WTC11 (cell line): ENCODE data around the gene BPTF. TPM values are rescaled to one million over a fixed set of nuclear protein-coding genes. Genes with fewer than 3 reads are reported as not detected.

Source experiments
- ATAC-seq: fragments of 200-7000 bp; cut with Tn5 transposase; 2 replicates; pipeline ENCODE4 v1.10.0; 2021; ENCODE audit warnings: mild to moderate bottlenecking, moderate library complexity
- CTCF ChIA-PET: fragments of 300-600 bp; sonication (Branson Sonifier 250); formaldehyde crosslinking; loops from one replicate; lab custom pipeline; 2021; ENCODE audit warnings: antibody characterized with exemption; lab: Charles Lee
- POLR2A ChIA-PET: fragments of 350-600 bp; sonication (Branson Sonifier 250); formaldehyde crosslinking; loops from one replicate; lab custom pipeline; 2021; ENCODE audit warnings: antibody characterized with exemption; lab: Charles Lee
- DNase-seq: peaks from one replicate; pipeline ENCODE4 v3.0.0; 2021; ENCODE audit warnings: low spot score
- H3K27ac Mint-ChIP-seq: 2 replicates; pipeline ENCODE4 v1.8.0; 2021; ENCODE audit warnings: mixed read lengths
- H3K27me3 Mint-ChIP-seq: 2 replicates; pipeline ENCODE4 v1.8.0; 2021; ENCODE audit warnings: low read depth, mild to moderate bottlenecking, moderate library complexity, mixed read lengths
- H3K36me3 Mint-ChIP-seq: 2 replicates; pipeline ENCODE4 v1.8.0; 2021; ENCODE audit warnings: mixed read lengths
- H3K4me1 Mint-ChIP-seq: 2 replicates; pipeline ENCODE4 v1.8.0; 2022; ENCODE audit warnings: mixed read lengths
- H3K4me3 Mint-ChIP-seq: 2 replicates; pipeline ENCODE4 v1.8.0; 2021; ENCODE audit warnings: mild to moderate bottlenecking, moderate library complexity, mixed read lengths
- H3K9me3 Mint-ChIP-seq: 2 replicates; pipeline ENCODE4 v1.8.0; 2021; ENCODE audit warnings: mixed read lengths
- ELF4 ChIP-seq: sonication (generic); formaldehyde crosslinking; IDR thresholded peaks from 2 replicates; pipeline ENCODE4 v1.8.1; 2022; ENCODE audit warnings: low read depth, mild to moderate bottlenecking, moderate library complexity, missing genetic modification reagents
- ETV6 ChIP-seq: sonication (generic); formaldehyde crosslinking; IDR thresholded peaks from 2 replicates; pipeline ENCODE4 v1.8.1; 2022; ENCODE audit warnings: mild to moderate bottlenecking, missing genetic modification reagents
- FOXP1 ChIP-seq: sonication (generic); formaldehyde crosslinking; IDR thresholded peaks from 2 replicates; pipeline ENCODE4 v1.8.0; 2022; ENCODE audit warnings: missing genetic modification reagents, mild to moderate bottlenecking, moderate library complexity, borderline replicate concordance
- JUN ChIP-seq: sonication (generic); formaldehyde crosslinking; IDR thresholded peaks from 2 replicates; pipeline ENCODE4 v1.8.0; 2023; ENCODE audit warnings: mild to moderate bottlenecking, missing genetic modification reagents
- MXD4 ChIP-seq: fragments of 250-450 bp; sonication (Bioruptor Pico); IDR thresholded peaks from 2 replicates; pipeline ENCODE4 v1.8.0; 2021; ENCODE audit warnings: mild to moderate bottlenecking, moderate library complexity, borderline replicate concordance
- NR3C1 ChIP-seq: sonication (generic); formaldehyde crosslinking; conservative IDR thresholded peaks from 2 replicates; pipeline ENCODE4 v1.8.1; 2023; ENCODE audit warnings: low read depth, mild to moderate bottlenecking, missing genetic modification reagents
- RELA ChIP-seq: sonication (generic); formaldehyde crosslinking; IDR thresholded peaks from 2 replicates; pipeline ENCODE4 v1.8.1; 2022; ENCODE audit warnings: missing genetic modification reagents, mild to moderate bottlenecking, borderline replicate concordance
- ZNF121 ChIP-seq: sonication (generic); formaldehyde crosslinking; IDR thresholded peaks from 2 replicates; pipeline ENCODE4 v1.8.0; 2023; ENCODE audit warnings: missing genetic modification reagents
- ZNF671 ChIP-seq: fragments of 250-450 bp; sonication (Bioruptor Pico); IDR thresholded peaks from 2 replicates; pipeline ENCODE4 v1.8.0; 2021; ENCODE audit warnings: mild to moderate bottlenecking
- total RNA-seq: library from RNA; stranded (reverse); gene quantifications from 3 replicates; pipeline ENCODE4 v1.2.3, GENCODE V29; 2021
- TF ChIP-seq, protein P1 (sequence below): sonication (generic); formaldehyde crosslinking; IDR thresholded peaks from 2 replicates; pipeline ENCODE4 v1.8.0; 2022; ENCODE audit warnings: mild to moderate bottlenecking, missing genetic modification reagents
- TF ChIP-seq, protein P2 (sequence below): sonication (generic); formaldehyde crosslinking; IDR thresholded peaks from 2 replicates; pipeline ENCODE4 v1.8.1; 2023; ENCODE audit warnings: mild to moderate bottlenecking, missing genetic modification reagents, borderline replicate concordance
- TF ChIP-seq, protein P3 (sequence below): sonication (generic); formaldehyde crosslinking; IDR thresholded peaks from 2 replicates; pipeline ENCODE4 v1.8.0; 2023; ENCODE audit warnings: missing genetic modification reagents
- TF ChIP-seq, protein P4 (sequence below): fragments of 250-450 bp; sonication (Bioruptor Pico); IDR thresholded peaks from 2 replicates; pipeline ENCODE4 v1.9.0; 2021; ENCODE audit warnings: mild to moderate bottlenecking
- TF ChIP-seq, protein P5 (sequence below): fragments of 250-450 bp; sonication (Bioruptor Pico); IDR thresholded peaks from 2 replicates; pipeline ENCODE4 v1.9.0; 2021; ENCODE audit warnings: moderate library complexity, mild to moderate bottlenecking, inconsistent platforms, borderline replicate concordance
- TF ChIP-seq, protein P6 (sequence below): sonication (generic); formaldehyde crosslinking; IDR thresholded peaks from 2 replicates; pipeline ENCODE4 v1.8.1; 2023; ENCODE audit warnings: mild to moderate bottlenecking, moderate library complexity, missing genetic modification reagents

BPTF gene
- total RNA-seq, 1 experiment from 2014 or later = 178 TPM

DNA sequence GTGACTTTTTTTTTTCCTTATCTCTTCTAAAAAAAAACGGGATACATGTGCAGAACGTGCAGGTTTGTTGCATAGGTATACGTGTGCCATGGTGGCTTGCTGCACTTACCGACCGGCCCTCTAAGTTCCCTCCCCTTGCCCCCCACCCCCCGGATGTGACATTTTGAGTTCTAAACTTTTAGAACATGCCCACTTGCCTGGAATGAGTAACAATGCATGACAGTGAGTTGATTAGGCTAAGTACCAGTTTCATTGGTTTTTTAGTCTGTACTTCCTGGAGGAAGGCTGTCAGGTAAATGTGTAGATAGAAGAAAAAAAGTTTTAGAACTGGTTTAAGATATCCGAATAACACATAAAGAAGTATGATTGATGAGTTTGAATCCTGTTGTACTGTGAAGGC is 4.0 kb downstream of the BPTF start:
- no peaks in the 10 kb centered on the region; the same call in 1 of the 2 replicates for H3K27me3 Mint-ChIP-seq
- CTCF ChIA-PET = interaction anchor here (2.6 kb wide), 1 partner anchor 28 kb away, joined by 8 read pairs; no protein-coding TSS in a partner anchor
- ATAC-seq = no peak
- peak overlapping the region; percentile 98 for H3K4me3 Mint-ChIP-seq
- H3K9me3 Mint-ChIP-seq = no peaks in the 10 kb centered on the region
- no peak for TF ChIP-seq MXD4
- TF ChIP-seq ZNF121 (CRISPR knock-in tag) = no peak
- no peak for TF ChIP-seq RELA
- no peak for TF ChIP-seq ZNF671 (CRISPR knock-in tag)
- TF ChIP-seq ELF4 (CRISPR knock-in tag) = no peak
- TF ChIP-seq ETV6 (CRISPR knock-in tag) = no peak
- TF ChIP-seq, protein P1, sequence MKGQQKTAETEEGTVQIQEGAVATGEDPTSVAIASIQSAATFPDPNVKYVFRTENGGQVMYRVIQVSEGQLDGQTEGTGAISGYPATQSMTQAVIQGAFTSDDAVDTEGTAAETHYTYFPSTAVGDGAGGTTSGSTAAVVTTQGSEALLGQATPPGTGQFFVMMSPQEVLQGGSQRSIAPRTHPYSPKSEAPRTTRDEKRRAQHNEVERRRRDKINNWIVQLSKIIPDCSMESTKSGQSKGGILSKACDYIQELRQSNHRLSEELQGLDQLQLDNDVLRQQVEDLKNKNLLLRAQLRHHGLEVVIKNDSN (CRISPR knock-in tag) = no peak
- TF ChIP-seq, protein P2, sequence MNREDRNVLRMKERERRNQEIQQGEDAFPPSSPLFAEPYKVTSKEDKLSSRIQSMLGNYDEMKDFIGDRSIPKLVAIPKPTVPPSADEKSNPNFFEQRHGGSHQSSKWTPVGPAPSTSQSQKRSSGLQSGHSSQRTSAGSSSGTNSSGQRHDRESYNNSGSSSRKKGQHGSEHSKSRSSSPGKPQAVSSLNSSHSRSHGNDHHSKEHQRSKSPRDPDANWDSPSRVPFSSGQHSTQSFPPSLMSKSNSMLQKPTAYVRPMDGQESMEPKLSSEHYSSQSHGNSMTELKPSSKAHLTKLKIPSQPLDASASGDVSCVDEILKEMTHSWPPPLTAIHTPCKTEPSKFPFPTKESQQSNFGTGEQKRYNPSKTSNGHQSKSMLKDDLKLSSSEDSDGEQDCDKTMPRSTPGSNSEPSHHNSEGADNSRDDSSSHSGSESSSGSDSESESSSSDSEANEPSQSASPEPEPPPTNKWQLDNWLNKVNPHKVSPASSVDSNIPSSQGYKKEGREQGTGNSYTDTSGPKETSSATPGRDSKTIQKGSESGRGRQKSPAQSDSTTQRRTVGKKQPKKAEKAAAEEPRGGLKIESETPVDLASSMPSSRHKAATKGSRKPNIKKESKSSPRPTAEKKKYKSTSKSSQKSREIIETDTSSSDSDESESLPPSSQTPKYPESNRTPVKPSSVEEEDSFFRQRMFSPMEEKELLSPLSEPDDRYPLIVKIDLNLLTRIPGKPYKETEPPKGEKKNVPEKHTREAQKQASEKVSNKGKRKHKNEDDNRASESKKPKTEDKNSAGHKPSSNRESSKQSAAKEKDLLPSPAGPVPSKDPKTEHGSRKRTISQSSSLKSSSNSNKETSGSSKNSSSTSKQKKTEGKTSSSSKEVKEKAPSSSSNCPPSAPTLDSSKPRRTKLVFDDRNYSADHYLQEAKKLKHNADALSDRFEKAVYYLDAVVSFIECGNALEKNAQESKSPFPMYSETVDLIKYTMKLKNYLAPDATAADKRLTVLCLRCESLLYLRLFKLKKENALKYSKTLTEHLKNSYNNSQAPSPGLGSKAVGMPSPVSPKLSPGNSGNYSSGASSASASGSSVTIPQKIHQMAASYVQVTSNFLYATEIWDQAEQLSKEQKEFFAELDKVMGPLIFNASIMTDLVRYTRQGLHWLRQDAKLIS = no peak
- TF ChIP-seq, protein P3, sequence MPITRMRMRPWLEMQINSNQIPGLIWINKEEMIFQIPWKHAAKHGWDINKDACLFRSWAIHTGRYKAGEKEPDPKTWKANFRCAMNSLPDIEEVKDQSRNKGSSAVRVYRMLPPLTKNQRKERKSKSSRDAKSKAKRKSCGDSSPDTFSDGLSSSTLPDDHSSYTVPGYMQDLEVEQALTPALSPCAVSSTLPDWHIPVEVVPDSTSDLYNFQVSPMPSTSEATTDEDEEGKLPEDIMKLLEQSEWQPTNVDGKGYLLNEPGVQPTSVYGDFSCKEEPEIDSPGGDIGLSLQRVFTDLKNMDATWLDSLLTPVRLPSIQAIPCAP = no peak
- TF ChIP-seq, protein P4, sequence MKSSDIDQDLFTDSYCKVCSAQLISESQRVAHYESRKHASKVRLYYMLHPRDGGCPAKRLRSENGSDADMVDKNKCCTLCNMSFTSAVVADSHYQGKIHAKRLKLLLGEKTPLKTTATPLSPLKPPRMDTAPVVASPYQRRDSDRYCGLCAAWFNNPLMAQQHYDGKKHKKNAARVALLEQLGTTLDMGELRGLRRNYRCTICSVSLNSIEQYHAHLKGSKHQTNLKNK = no peak
- TF ChIP-seq, protein P5, sequence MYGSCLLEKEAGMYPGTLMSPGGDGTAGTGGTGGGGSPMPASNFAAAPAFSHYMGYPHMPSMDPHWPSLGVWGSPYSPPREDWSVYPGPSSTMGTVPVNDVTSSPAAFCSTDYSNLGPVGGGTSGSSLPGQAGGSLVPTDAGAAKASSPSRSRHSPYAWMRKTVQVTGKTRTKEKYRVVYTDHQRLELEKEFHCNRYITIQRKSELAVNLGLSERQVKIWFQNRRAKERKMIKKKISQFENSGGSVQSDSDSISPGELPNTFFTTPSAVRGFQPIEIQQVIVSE (CRISPR knock-in tag) = no peak
- TF ChIP-seq, all 79 proteins: peak for 0
- peaks cover 12% of the 10 kb centered on the region for H3K36me3 Mint-ChIP-seq
- H3K4me1 Mint-ChIP-seq = peaks cover 51% of the 10 kb centered on the region
- POLR2A ChIA-PET = no interaction called here
- DNase-seq = no peak
- 0 out of 2 replicates have a peak overlapping the region, but pooled peaks have one; percentile 78 for H3K27ac Mint-ChIP-seq

DNA sequence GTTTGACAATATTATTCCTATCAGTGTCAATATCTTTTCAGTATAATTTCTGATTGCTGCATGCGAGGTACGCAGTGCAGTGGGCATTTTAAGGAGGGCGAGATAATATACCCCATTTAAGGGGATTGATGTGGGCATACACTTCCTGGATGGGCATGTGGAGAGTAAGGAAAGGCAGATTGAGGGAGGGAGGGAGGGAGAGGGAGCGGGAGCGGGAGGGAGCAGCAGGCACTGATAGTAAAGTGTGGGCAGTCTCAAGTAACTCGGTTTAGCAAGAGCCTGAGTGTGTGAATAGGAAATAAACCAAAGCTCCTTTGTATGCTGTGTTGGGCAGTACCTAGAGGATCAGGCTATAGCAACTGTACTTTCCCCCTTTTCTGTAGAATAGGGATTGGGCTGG is 5.1 kb downstream of the BPTF start:
- Mint-ChIP-seq H3K4me1 (peaks cover 56% of the 10 kb centered on the region), H3K36me3 (peaks cover 12% of the 10 kb centered on the region), H3K27ac (no peak overlapping the region; the same call in 1 of the 2 replicates), H3K9me3 (no peaks in the 10 kb centered on the region), H3K4me3 (peak overlapping the region; percentile 48), H3K27me3 (no peaks in the 10 kb centered on the region)
- no peak for TF ChIP-seq NR3C1 (CRISPR knock-in tag)
- no peak for TF ChIP-seq FOXP1
- TF ChIP-seq, protein P6, sequence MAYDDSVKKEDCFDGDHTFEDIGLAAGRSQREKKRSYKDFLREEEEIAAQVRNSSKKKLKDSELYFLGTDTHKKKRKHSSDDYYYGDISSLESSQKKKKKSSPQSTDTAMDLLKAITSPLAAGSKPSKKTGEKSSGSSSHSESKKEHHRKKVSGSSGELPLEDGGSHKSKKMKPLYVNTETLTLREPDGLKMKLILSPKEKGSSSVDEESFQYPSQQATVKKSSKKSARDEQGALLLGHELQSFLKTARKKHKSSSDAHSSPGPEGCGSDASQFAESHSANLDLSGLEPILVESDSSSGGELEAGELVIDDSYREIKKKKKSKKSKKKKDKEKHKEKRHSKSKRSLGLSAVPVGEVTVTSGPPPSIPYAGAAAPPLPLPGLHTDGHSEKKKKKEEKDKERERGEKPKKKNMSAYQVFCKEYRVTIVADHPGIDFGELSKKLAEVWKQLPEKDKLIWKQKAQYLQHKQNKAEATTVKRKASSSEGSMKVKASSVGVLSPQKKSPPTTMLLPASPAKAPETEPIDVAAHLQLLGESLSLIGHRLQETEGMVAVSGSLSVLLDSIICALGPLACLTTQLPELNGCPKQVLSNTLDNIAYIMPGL = no peak
- TF ChIP-seq JUN (CRISPR knock-in tag) = no peak
- ATAC-seq (peak; percentile 22), DNase-seq (no peak)
- POLR2A ChIA-PET = interaction anchor here (0.6 to 1.2 kb wide), 2 partner anchors 116 to 129 kb away, joined by 3 read pairs; no protein-coding TSS in a partner anchor
- CTCF ChIA-PET = interaction anchor here (2.6 kb wide), 1 partner anchor 29 kb away, joined by 8 read pairs; no protein-coding TSS in a partner anchor
